ENCODE results near the gene BAD. TPM values are rescaled to one million over a fixed set of nuclear protein-coding genes. Genes with fewer than 3 reads are reported as not detected.

The BAD gene
- total RNA-seq, 4 donors from 2014 or later = 47.1 to 92.5 (median 90.6) TPM

DNA sequence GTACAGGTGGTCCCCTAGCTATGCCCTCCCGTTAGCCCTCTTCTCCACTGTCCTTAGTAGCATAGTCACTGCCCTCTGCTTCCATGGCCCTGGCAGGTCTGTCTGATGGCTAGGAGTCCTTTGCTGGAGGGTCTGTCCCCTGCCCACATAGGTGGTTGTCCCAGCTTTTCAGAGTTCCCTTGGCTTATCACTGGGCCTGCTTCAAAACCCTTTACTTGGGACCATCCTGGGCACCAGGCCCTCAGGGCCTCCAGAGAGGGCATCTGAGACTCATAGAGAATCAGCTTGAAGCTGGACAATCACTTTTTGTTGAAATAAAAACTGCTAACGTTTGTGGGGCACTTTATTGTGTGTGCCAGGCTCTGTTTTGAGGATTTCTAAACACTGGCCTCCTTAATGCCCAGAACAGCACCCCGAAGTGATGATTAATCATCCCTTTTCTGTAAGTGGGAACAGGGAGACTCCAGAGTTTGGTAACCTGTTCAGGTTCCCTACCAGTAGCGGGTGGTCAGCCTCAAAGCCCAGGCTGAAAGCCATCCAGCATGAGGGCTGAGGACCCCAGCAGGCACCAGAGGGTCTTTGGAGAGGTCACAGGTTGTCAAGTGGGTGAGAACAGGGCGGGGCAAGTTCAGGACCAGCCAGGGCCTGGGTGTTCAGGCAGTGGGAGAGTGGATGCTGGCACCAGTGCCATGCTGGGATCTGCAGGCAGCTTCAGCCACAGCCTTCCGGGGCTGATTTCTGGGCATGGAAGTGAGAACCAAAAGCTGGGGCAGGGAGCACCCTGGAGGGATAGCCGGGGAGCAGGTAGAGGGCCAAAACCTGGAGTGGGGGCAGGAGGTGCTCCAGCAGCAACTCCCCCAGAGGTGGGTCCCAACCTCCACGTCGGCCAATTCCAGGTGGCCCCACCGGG is 6.1 kb upstream of the BAD start:
- TF ChIP-seq, protein P1, sequence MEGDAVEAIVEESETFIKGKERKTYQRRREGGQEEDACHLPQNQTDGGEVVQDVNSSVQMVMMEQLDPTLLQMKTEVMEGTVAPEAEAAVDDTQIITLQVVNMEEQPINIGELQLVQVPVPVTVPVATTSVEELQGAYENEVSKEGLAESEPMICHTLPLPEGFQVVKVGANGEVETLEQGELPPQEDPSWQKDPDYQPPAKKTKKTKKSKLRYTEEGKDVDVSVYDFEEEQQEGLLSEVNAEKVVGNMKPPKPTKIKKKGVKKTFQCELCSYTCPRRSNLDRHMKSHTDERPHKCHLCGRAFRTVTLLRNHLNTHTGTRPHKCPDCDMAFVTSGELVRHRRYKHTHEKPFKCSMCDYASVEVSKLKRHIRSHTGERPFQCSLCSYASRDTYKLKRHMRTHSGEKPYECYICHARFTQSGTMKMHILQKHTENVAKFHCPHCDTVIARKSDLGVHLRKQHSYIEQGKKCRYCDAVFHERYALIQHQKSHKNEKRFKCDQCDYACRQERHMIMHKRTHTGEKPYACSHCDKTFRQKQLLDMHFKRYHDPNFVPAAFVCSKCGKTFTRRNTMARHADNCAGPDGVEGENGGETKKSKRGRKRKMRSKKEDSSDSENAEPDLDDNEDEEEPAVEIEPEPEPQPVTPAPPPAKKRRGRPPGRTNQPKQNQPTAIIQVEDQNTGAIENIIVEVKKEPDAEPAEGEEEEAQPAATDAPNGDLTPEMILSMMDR (IDR thresholded peaks at IDR 0.05; ENCODE audit: low read depth) = no peak

DNA sequence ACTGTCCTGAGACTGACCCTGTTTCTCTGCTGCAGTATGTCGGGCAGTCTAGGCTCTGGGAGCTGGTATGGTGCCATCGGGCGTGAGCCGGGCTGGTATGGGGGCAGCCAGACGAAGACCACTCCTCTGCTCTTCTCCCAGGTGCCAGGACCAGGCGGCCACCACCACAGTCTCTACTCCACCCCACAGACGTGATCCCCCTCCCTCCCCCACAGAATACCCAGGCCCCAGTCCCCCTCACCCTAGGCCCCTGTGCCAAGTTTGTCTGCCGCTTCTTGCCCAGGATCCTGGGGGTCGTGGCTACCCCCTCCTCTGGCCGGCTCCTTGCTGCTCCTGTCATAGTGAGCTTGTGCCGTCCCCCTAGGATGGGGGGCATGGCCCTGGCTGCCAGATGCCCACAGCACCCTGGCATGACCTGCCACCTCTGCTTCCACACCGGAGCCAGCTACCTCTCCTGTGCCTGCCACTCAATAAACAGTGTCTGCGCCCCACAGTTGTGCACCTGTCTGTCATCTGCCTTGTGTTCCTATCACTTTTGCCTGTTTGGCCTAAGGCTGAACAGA is 4.6 kb upstream of the BAD start:
- TF ChIP-seq, protein P1 (IDR thresholded peaks at IDR 0.05; ENCODE audit: low read depth) = no peak

DNA sequence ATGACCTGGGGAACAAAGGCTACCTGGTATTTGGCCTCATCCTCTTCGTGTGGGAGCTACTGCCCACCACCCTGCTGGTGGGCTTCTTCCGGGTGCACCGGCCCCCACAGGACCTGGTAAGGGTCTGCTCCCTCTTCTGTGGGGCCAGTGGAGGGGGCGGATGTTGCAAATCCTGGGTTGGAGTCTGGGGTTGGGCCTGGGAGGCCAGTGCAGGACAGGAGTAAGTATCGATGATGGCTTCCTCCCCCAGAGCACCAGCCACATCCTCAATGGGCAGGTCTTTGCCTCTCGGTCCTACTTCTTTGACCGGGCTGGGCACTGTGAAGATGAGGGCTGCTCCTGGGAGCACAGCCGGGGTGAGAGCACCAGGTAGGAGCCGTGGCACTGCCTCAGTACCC is 3.9 kb upstream of the BAD start:
- TF ChIP-seq, protein P1 (IDR thresholded peaks at IDR 0.05; ENCODE audit: low read depth) = no peak

DNA sequence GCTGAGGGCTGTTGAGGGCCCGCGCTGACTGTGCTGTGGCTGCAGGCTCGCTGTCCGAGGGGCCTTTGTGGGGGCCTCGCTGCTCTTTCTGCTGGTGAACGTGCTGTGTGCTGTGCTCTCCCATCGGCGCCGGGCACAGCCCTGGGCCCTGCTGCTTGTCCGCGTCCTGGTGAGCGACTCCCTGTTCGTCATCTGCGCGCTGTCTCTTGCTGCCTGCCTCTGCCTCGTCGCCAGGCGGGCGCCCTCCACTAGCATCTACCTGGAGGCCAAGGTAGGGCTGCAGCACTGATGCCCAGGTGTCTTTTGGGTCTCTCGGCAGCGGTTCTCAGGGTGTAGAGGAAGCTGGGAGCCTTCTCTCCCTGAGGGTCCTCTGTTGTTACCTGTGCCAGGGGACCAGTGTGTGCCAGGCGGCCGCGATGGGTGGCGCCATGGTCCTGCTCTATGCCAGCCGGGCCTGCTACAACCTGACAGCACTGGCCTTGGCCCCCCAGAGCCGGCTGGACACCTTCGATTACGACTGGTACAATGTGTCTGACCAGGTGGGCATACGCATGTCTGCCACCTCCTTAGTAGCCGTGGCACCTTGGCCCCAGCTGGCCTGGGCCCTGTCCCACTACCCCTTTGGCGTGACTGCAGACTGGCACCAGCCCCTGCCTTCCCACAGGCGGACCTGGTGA is 3.3 kb upstream of the BAD start:
- TF ChIP-seq, protein P1 (IDR thresholded peaks at IDR 0.05; ENCODE audit: low read depth) = no peak

DNA sequence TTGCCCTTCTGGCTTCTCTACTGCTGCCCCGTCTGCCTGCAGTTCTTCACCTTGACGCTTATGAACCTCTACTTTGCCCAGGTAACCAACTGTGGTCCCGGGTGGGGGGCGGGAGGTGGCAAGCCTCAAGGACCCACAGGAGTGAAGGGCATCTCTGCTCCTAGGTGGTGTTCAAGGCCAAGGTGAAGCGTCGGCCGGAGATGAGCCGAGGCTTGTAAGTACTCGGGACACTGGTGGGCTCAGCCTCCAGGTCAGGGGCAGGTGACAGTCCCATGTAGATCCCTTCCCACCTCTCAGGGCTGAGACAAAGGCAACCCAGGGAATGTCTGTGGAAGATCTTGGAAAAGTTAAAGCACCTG is 2.3 kb upstream of the BAD start:
- TF ChIP-seq, protein P1 (IDR thresholded peaks at IDR 0.05; ENCODE audit: low read depth) = no peak

DNA sequence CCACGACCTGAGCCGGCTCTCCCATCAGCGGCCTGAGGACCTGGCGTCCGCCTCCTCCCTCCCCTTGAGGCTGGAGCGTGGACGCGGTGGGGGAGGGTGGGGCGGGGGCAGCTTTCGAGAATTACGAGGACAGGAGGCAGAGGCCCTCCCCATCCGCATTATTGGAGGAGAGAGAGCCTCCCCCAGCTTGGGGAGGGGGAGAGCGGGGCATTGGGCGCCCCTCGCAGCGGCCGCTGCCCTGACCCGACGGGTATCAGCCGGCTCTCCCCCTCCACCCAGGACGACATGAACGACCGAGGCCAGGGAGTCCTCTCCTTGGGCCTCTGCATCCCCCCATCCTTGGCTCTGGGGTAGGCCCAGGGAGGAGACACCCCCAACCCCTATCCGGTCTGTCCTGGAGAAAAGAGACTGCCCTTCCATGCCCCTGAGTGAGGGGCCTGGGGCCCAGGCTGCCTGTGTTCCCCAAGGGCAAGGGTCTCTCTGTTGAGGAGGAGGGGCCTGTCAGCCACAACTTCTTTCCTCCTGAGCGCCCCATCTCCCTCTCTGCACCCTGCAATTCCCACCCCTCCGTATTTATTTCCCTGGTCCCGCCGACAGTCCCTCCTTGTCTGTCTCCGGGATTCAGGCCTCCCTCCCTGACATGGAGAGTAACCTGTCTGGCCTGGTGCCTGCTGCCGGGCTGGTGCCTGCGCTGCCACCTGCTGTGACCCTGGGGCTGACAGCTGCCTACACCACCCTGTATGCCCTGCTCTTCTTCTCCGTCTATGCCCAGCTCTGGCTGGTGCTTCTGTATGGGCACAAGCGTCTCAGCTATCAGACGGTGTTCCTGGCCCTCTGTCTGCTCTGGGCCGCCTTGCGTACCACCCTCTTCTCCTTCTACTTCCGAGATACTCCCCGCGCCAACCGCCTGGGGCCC is 1.7 kb upstream of the BAD start:
- TF ChIP-seq, protein P1 (IDR thresholded peaks at IDR 0.05; ENCODE audit: low read depth) = no peak
